HG03039 (cell line): ENCODE data around the gene MYO9A.

Experiments used
- ATAC-seq: cut with Tn5 transposase; IDR thresholded peaks from one replicate; pipeline ENCODE4 v1.9.1; 2021; ENCODE audit warnings: mild to moderate bottlenecking, moderate library complexity; ENCODE audit not compliant: unreplicated experiment

Gene MYO9A

GRCh38 chr15:72118017-72118978 is at the start of gene MYO9A, which contains the start of gene SENP8:
TSS of gene MYO9A (minus strand) at chr15:72118150. CDS start at chr15:72046563, 71,587 bp downstream.
TSS of gene SENP8 (plus strand) at chr15:72118403. CDS start at chr15:72139624, 21,221 bp downstream.
- peak; percentile 57 for ATAC-seq

DNA sequence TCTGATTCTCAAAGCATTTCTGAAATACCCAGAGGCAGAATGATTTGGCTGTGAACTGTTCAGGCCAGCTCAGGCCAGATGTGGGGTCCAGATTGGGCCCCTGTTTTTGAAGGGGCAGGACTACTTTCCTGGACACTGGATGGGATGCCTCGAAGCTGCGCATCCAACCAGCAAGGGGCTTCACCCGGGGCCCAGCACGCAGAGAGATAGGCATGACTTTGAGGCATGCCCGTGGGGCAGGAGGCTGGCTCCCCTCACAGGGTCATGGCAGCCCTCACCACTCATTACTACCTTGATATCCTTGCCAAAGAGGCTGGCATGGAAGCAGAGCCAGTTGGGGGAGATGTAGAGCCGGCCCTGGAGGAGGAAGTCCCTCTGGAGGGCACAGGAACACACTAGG is 49.5 kb upstream of the MYO9A start:
- ATAC-seq, result no peak

DNA sequence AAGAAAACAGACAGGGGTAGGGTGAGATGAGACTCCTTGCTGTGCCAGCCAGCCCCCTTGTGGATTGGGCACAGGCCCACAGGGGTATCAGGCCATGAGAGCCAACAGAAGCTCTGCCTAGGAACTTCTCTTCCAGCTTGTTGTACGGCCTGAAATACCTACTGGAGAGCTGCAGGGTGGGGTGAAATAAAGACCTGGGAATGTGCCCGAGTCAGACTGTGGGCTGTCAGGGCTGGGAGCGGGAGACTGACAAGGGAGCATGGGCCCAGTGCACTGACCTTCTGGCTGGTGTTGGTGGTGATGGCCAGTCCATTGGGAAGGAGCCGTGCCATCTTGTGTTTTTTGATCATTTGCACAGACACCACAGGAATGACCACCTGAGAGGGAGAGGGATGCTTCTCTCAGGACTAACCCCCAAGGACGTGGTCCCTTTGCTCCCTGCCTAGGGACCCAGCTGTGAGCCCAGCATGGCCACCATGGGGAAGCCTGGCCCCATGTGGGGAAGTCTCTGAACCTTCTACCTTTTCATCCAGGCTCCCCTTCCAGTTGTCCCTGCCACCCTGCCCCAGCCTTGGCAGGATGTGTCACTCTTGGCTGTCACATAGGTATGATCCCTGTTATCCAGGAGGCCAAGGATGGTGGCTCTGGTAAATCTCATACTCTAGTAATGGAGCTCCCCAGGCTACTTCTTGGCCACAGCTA is 48.9 kb upstream of the MYO9A start:
- no peak for ATAC-seq

DNA sequence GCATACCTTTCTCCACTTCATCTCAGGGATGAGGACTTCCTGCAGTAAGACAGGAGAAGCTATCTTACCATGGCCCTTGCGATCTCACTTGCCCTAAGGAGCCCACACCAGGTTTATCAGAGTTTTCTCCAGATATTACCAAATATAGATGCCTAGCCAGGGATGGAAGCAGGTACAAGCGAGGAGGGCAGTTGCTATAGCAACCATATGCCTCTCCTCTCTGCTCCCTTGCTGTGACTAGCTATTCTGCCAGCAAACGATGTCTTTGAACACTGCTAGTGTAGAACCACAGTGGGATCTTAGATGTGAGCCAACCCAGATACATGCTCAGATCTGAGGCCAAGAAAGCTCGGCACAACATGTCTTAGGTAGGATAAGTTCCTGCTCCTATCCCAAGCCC is 45.8 kb upstream of the MYO9A start:
- no peak for ATAC-seq

DNA sequence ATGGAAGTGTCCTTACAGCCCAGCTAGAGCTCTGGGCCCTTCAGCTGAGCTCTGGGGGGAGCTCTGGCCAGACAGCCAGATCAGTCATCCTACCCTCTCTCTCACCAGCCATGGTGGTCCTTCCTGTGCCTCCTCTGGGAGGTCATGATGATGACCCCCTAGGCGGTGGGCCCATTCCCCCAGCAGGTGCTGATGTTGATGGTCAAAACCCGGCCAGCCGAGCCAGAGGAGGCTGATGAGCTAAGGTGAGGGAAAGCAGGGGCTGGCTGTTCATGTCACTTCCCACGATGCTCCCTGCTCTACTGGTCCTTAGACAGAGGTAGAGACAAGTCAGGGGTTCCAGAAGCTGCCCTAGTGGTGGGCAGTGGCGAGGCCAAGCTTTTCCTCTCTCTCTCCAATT is 44.6 kb upstream of the MYO9A start:
- no peak for ATAC-seq

DNA sequence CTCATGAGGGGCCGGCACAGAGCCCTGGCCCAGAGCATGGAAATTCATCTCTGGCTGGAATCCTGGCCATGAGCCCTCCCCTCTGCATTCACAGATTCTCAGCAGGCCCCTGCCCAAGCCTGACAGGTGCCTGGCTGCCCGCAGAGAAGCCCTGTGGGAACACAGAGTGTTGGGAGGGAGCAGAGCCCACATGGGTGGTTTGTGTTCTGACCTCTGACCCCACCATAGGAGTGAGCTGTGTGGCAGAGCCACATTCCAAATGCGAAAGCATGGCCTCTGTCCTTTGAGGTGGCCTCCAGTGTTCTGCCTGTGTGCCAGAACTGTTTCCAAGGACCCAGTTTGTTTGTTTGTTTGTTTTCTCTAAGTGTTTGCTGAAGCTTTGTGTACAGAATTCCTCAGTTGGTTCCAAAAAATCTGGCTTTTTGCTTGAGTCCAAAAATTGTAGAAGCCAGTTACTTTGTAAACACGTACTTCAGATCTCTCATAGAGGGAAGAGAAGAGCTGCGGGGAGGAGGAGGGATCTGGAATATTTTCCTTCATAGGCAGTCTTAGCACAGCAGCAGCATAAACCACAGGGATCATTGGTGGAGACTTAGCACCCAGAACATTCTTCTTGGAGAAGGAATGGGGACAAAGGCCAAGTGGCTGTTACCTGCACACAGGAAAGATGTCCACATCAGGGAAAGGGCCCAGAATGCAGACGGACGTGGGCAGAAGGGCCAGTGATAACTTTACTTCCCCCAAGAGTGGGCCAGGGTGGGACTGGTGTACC is 43.6 kb upstream of the MYO9A start:
- no peak for ATAC-seq

GRCh38 chr15:72160696-72161245 is 42.8 kb upstream of the MYO9A start:
- ATAC-seq, result no peak

- no peak for ATAC-seq
Measured at GRCh38 chr15:72156928-72157327, 39.0 kb upstream of the MYO9A start.

- peak; percentile 70 for ATAC-seq
Measured at GRCh38 chr15:72155635-72156616, 38.0 kb upstream of the MYO9A start.

DNA sequence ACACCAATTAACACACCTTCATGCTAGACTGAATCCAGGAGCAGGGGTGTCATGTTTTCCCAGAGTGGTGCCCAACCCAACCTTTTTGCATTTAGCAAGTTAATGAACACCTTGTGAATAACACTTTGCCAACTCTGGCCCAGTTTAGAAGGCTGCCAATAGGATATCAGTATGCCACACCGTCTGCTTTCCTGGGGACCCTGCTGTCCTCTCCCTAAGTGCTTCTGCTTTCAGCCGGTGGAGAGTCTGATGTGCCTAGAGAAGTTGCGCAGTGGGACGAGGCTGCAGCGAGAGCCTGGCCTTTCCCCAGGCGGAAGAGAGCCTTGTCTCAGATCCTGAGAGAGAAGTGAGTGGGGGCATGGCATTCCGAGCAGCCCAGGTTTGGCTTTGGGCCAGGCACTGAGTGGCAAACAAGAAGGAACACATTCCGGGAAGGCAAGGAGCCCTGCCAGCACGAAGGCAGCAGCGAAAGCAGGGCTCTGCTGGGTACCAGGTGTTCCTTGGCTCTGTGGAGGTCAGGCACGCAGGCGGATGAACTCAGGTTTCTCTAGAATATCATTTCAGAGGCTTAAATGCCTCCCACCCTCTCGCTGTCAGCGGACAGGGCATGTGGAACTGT is 37.2 kb upstream of the MYO9A start:
- ATAC-seq, result no peak

- no peak for ATAC-seq
Measured at GRCh38 chr15:72154316-72154715, 36.4 kb upstream of the MYO9A start.

DNA sequence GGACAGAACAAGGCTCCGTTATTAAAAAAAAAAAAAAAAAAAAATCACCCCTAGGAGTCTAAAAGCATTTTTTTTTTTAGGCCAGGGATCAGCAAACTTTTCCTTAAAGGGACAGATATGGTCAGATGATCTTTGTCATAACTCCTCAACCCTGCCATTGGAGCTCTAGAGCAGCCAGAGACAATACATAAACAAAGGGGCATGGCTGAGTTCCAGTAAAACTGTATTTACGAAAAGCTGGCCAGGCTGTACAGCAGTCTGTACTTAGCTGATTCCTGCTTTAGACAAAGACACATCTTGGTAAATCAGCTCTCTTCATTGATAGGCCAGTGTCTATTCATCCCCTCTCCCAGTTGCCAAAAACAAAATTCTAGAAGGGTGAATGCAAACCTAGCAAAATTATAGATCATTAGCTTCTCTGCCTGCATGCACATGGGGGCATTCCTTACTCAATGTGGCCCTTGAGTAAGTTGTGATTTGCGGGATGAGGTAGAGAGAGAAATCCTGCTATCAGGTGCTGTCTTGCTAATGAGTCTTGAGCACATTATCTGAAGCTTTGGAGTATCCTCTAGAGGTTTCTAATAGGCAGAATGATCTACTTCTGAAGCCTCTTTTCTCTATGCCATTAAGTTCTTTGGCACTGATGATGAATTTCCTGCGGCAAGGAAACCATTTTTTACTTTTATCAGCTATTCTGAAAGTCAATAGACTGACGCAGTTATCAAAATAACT is 35.5 kb upstream of the MYO9A start:
- no peak for ATAC-seq

GRCh38 chr15:72147418-72147817 is 29.5 kb upstream of the MYO9A start:
- no peak for ATAC-seq

GRCh38 chr15:72146934-72147333 is 29.0 kb upstream of the MYO9A start:
- no peak for ATAC-seq

- ATAC-seq, result no peak
Measured at GRCh38 chr15:72146221-72146620, 28.3 kb upstream of the MYO9A start.

DNA sequence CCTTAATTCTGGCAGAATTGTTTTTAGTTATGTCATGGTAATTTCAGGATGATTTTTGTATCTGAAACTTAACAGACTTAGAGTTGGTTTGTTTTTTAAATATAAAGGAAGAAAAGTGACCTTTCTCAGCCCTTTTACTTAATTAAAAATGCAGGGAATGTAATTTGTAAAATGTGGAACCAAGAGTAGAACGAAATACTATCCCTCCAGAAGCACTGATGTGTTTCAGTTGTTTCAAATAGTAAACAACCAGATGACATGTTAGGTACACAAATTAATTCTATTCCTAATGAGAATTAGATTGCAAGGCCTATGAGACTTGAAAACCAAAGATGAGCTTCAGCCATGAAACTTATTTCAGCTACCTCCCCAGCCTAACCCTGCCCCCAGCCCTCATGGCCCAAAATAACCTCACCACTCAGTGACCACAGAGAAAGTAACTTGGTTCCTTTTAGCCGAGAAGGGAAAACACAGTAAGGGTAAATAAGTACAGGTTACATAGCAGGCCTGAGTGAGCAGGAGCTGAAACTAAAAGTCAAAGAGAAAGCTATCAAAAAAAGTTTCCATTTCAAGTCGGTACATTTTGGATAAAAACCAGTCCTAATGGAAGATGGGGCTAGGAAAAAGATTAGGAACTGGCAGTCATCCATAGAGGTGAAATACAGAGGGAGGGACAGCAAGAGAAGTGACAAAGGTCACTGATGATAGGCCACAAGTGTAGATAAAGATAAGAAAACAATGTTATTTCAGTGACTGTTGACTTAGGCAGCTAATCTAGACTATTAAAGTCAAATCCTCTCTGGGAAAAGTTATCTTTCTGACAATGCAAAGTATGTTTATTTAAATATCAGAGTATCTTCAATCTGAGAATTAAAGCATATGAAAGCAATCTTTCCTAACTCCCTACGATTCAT is 23.5 kb upstream of the MYO9A start:
- ATAC-seq, result peak; percentile 97

DNA sequence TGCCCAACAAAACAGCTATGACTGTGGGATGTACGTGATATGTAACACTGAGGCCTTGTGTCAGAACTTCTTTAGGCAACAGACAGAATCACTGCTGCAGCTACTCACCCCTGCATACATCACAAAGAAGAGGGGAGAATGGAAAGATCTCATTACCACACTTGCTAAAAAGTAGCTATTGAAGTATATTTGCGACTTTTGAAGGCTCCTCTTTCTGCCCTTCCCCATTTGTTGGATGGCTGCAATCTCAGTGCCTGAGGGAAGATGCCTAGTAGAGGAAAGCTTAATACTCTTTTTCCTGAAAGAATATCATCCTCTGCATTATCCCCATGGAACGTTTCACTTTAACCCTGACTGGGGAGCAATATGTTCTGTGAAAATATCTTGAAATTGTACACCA is 22.1 kb upstream of the MYO9A start:
- ATAC-seq, result no peak

DNA sequence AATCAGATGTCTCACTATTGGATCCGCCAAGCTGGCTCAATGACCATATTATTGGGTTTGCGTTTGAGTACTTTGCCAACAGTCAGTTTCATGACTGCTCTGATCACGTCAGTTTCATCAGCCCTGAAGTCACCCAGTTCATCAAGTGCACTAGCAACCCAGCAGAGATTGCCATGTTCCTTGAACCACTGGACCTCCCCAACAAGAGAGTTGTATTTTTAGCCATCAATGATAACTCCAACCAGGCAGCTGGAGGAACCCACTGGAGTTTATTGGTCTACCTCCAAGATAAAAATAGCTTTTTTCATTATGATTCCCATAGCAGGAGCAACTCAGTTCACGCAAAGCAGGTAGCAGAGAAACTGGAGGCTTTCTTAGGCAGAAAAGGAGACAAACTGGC is 21.7 kb upstream of the MYO9A start:
- no peak for ATAC-seq
